COLO829 (cell line): ENCODE data around the gene DPYSL3.
A peak's percentile ranks its signal among the peaks of the same experiment; 100 is the strongest.
"Not testable (repeated sequence)": the region's sequence is repeated elsewhere in the genome, so short reads cannot be mapped to it uniquely, and the experiment has no call there.

ENCODE experiments used
- DNase-seq: peaks from one replicate; pipeline ENCODE4 v3.0.0; 2012; ENCODE audit warnings: low spot score

DPYSL3 gene

DNA sequence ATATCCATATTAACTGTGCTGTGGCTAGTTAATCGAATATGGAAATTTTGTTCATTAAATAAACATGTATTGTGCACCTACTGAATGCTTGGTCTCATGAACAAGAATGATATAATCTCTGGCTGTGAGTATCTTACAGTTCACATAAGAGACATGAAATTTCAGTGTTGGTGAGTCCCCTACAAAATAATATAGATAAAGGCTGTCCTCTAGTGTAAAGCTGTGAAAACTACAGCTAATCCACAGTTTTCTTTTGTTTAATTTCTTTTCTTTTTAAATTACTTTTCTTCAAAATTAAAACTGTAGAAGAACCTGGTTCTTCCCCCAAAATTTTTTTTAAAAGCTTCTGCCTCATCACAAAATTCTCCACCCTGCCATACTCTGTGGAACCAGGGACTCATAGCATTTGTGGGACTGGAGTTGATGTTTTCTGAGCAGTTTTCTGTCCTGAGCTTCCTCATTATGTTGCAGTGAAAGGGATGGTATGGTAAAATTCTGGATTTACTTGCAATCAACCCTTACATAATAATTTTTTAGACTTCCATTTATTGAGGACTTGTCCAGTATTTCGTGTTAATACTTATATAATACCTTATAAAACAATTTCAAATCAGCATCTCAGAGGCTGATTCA, 140.0 kb downstream of the DPYSL3 start:
- DNase-seq: peak; percentile 23

- not testable (repeated sequence) for DNase-seq
Observed at GRCh38 chr5:147367381-147367780, 142.5 kb downstream of the DPYSL3 start.

DNA sequence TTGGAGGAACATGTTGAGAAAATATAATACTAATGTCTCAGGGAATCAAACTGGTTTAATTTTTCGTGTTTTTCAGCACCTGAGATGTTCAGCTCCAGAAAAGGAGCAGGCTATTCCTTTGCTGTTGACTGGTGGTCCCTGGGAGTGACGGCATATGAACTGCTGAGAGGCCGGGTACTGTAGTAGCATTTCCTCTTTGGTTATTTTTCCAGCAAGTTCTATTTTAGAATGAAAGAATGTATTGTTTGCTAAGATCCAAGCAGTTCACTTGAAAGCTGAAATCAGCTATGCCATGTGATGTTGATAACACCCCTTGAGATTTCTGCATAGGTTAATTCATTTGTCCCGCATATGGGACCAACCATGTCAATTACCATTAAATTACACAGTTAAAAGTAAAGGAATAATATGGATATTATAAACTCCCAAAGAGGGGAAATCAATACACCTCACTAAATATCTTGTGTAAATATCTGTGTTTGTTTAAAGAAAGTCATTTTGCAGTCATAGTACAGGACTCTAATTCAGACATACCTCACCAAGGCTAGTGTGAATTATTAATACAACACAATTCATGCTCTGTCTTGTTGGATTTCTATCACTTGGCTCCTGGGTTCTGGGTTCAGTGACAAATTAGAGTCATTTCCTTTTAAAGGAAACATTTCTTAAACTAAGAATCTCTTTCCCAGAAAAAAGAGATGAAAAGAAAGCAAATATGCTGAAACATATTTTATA, 148.3 kb downstream of the DPYSL3 start:
- peak; percentile 83 for DNase-seq

GRCh38 chr5:147360816-147361215, 149.1 kb downstream of the DPYSL3 start:
- DNase-seq: no peak

DNA sequence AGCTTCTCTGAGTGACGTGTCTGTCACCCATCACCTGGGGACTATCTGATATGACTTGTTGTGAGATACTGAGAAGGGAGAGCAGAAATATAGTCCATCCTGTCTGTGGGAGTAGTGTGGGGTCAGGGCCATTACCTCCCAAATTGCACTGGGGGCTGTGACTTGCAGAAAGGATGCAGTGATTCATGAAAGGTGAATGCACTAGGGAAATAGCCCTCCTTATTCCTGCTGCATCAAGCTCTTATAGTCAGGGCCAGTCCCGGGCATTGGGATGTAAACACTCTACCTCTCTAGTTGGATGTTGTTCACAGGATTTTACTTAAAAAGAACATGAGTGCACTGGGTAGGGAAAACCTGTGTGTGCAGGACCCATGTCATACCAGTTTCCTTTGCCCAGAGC, 150.3 kb downstream of the DPYSL3 start:
- DNase-seq: no peak

- DNase-seq: no peak
Observed at GRCh38 chr5:147359101-147359500, 150.8 kb downstream of the DPYSL3 start.

DNA sequence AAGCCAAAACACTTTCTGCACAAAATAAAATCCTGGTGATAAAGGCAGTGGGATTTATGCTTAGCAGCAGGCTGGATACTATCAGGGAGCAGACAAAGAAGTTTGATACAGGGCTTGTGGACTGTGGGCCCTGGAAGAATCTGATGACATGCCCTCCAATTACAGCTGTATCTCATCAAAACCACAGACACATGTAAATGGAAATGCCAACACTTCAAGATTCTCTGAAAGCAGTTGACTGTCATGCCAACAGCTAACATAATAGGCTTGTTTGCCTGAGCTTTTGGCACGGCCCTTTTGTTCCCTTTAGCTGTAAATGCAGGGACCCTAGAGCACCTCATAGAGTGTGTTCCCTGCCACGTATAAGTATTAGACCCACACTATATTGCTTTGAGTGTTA, 160.6 kb downstream of the DPYSL3 start:
- DNase-seq: no peak

- DNase-seq: no peak
Observed at GRCh38 chr5:147348451-147348850, 161.4 kb downstream of the DPYSL3 start.

- no peak for DNase-seq
Observed at GRCh38 chr5:147348046-147348445, 161.8 kb downstream of the DPYSL3 start.

DNA sequence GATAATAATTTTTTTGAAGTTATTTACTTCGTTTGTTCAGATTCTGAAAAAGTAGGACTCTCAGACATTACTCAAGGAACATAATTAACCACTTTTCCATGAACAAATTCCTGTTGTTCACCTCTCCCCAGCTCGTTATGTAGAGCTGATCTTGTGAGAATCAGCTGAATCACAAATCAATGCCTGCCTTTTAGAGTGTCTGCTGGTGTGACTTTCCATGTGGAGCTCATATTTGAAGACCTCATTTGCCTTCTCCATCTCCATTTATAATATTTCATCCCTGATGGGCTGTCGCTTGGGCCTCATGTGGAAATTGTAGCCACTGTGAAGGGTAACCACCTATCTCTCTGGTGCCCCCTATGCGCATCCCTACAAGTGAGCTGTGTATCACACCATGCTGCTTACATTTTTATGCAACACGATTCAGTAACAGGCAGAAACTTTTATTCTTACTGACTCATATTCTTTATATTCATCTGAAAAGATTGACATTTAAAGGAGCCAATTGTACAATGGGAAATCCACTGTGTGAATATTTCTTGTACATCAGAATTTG, 163.8 kb downstream of the DPYSL3 start:
- peak; percentile 36 for DNase-seq

- DNase-seq: no peak
Observed at GRCh38 chr5:147344861-147345260, 165.0 kb downstream of the DPYSL3 start.

DNA sequence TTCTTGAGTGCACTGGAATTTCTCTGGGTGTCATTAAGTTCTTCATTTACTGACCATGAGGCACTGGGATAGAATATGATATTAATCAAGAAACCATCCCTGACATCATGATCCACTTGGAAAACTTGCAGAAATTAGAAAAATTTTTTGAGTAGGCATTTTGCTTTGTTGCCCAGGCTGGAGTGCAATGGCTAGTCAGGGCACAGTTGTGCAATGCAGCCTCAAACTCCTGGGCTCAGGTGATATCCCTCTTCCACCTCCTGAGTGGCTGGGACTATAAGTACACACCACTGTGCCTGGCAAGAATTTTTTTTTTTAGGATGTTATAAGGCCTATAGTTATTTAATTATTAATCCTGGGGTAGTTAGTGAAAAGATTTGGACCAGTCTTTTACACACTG, 168.5 kb downstream of the DPYSL3 start:
- DNase-seq: no peak

DNA sequence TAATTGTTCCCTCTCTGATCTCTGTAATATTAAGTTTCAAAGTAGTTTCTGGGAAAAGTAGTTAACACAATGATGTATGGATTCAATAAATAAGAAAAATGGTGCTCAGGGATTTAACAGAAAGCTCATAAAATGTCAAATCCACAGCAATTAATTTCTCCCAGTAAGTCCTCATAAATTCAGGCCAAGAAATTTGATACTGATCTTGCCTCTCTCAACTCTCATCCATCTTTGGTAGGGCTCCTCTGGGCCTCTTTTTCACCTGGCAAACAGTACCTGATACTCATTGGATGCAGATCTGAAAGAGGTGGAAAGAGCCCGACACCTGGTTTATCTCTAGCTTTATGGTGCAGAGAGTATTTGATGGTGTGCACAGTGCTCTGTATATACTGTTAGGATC, 168.9 kb downstream of the DPYSL3 start:
- DNase-seq: no peak
